IMR-90 (cell line): Measurements from ENCODE around the gene RNF166. TPM values are rescaled to one million over a fixed set of nuclear protein-coding genes. Genes with fewer than 3 reads are reported as not detected.
A peak's percentile ranks its signal among the peaks of the same experiment; 100 is the strongest.

Source experiments
- ATAC-seq: fragments of 200-7000 bp; cut with Tn5 transposase; 2 replicates; pipeline ENCODE4 v1.9.1; 2020; ENCODE audit warnings: low read depth, mild to moderate bottlenecking, moderate library complexity
- BruUV-seq: library from RNA; stranded (reverse); fragments of 400-500 nt; replicated peaks from 2 replicates; lab custom pipeline; 2021; lab: Mats Ljungman, UMichigan
- CTCF ChIA-PET: fragments of 300-600 bp; formaldehyde crosslinking; extraction: SDS; loops from one replicate; lab custom pipeline; 2021; ENCODE audit warnings: antibody characterized with exemption; lab: Yijun Ruan, JAX
- POLR2A ChIA-PET: fragments of 300-600 bp; sonication (Branson Sonifier 250); formaldehyde crosslinking; loops from one replicate; lab custom pipeline; 2022; ENCODE audit warnings: antibody characterized with exemption; ENCODE audit not compliant: unreplicated experiment; lab: Charles Lee
- DNase-seq: peaks from one replicate; pipeline ENCODE4 v3.0.0; 2013
- H2AFZ ChIP-seq: replicated peaks from 2 replicates; pipeline ENCODE3; 2013; ENCODE audit warnings: low read length, mild to moderate bottlenecking; ENCODE audit not compliant: poor library complexity
- H2AK5ac ChIP-seq: 2 replicates; pipeline ENCODE4 v1.6.1; 2013; ENCODE audit warnings: low read depth, low read length, inconsistent platforms
- H2AK9ac ChIP-seq: replicated peaks from 2 replicates; pipeline ENCODE3; 2013; ENCODE audit warnings: mild to moderate bottlenecking, low read depth, low read length, moderate library complexity; ENCODE audit not compliant: poor library complexity
- H2BK120ac ChIP-seq: 2 replicates; pipeline ENCODE4 v1.6.1; 2013; ENCODE audit warnings: low read depth, low read length, inconsistent platforms
- H2BK15ac ChIP-seq: 3 replicates; pipeline ENCODE4 v1.6.1; 2013; ENCODE audit warnings: low read depth, low read length, inconsistent platforms
- H2BK20ac ChIP-seq: 2 replicates; pipeline ENCODE4 v1.6.1; 2013; ENCODE audit warnings: low read depth, mild to moderate bottlenecking, inconsistent platforms, low read length, moderate library complexity
- H2BK5ac ChIP-seq: 2 replicates; pipeline ENCODE4 v1.6.1; 2013; ENCODE audit warnings: mild to moderate bottlenecking, low read depth, low read length, inconsistent platforms; ENCODE audit not compliant: poor library complexity, severe bottlenecking
- H3K14ac ChIP-seq: replicated peaks from 2 replicates; pipeline ENCODE4 v1.6.1; 2013; ENCODE audit warnings: low read depth, low read length, inconsistent platforms
- H3K18ac ChIP-seq: 2 replicates; pipeline ENCODE4 v1.6.1; 2013; ENCODE audit warnings: low read depth, low read length, control low read depth
- H3K23ac ChIP-seq: 2 replicates; pipeline ENCODE4 v1.6.1; 2013; ENCODE audit warnings: low read depth, low read length, inconsistent platforms
- H3K27ac ChIP-seq: 2 replicates; pipeline ENCODE4 v1.5.1; 2013; ENCODE audit warnings: mild to moderate bottlenecking, control low read depth, low read length; ENCODE audit not compliant: insufficient read depth
- H3K27me3 ChIP-seq: 2 replicates; pipeline ENCODE4 v1.6.1; 2013; ENCODE audit warnings: low read length; ENCODE audit not compliant: control insufficient read depth, insufficient read depth
- H3K36me3 ChIP-seq: 2 replicates; pipeline ENCODE4 v1.6.1; 2013; ENCODE audit warnings: low read length, mixed read lengths; ENCODE audit not compliant: control insufficient read depth, insufficient read depth
- H3K4ac ChIP-seq: 2 replicates; pipeline ENCODE4 v1.6.1; 2013; ENCODE audit warnings: low read depth, low read length, inconsistent platforms
- H3K4me1 ChIP-seq: 2 replicates; pipeline ENCODE4 v1.6.1; 2013; ENCODE audit warnings: low read length, mixed read lengths; ENCODE audit not compliant: control insufficient read depth, insufficient read depth
- H3K4me2 ChIP-seq: 2 replicates; pipeline ENCODE4 v1.6.1; 2013; ENCODE audit warnings: low read depth, mild to moderate bottlenecking, control low read depth, low read length, moderate library complexity
- H3K4me3 ChIP-seq: 2 replicates; pipeline ENCODE4 v1.5.1; 2013; ENCODE audit warnings: low read depth, mild to moderate bottlenecking, control low read depth, low read length, moderate library complexity; ENCODE audit not compliant: insufficient read depth
- H3K56ac ChIP-seq: 2 replicates; pipeline ENCODE4 v1.6.1; 2013; ENCODE audit warnings: low read length, inconsistent platforms; ENCODE audit not compliant: insufficient read depth; ENCODE audit errors: extremely low read depth
- H3K79me1 ChIP-seq, 2 experiments: 2 replicates each; pipeline ENCODE4 v1.6.1; 2013; ENCODE audit warnings: low read length in 2 of 2, inconsistent platforms in 1 of 2, low read depth in 1 of 2
- H3K9ac ChIP-seq: 2 replicates; pipeline ENCODE4 v1.6.1; 2013; ENCODE audit warnings: low read depth, low read length, control low read depth
- H3K9me1 ChIP-seq: 2 replicates; pipeline ENCODE4 v1.6.1; 2013; ENCODE audit warnings: low read length, inconsistent platforms; ENCODE audit not compliant: insufficient read depth
- H3K9me3 ChIP-seq: 2 replicates; pipeline ENCODE4 v1.6.1; 2013; ENCODE audit warnings: low read length; ENCODE audit not compliant: control insufficient read depth, insufficient read depth
- H4K20me1 ChIP-seq: 2 replicates; pipeline ENCODE4 v1.6.1; 2013; ENCODE audit warnings: low read length, inconsistent platforms; ENCODE audit not compliant: insufficient read depth
- H4K5ac ChIP-seq: 2 replicates; pipeline ENCODE4 v1.6.1; 2013; ENCODE audit warnings: mild to moderate bottlenecking, low read depth, low read length, control low read depth
- H4K8ac ChIP-seq, 2 experiments: 2 replicates each; pipeline ENCODE4 v1.6.1; 2013; ENCODE audit warnings: low read depth in 2 of 2, low read length in 2 of 2, control low read depth in 1 of 2, inconsistent platforms in 1 of 2
- H4K91ac ChIP-seq: 2 replicates; pipeline ENCODE4 v1.6.1; 2013; ENCODE audit warnings: low read depth, low read length, inconsistent platforms; ENCODE audit not compliant: insufficient read depth
- CHD1 ChIP-seq: IDR thresholded peaks from 2 replicates; pipeline ENCODE4 v1.6.1; 2012; ENCODE audit warnings: low read depth, low read length, improper control_type of control experiment
- FOS ChIP-seq: fragments of 150-350 bp; IDR thresholded peaks from 2 replicates; pipeline ENCODE4 v1.6.1; 2016; ENCODE audit warnings: low read depth, low read length
- MAFK ChIP-seq: IDR thresholded peaks from 2 replicates; pipeline ENCODE4 v1.6.1; 2012; ENCODE audit warnings: low read depth, low read length, improper control_type of control experiment
- MXI1 ChIP-seq: IDR thresholded peaks from 2 replicates; pipeline ENCODE4 v1.6.1; 2012; ENCODE audit warnings: low read depth, mild to moderate bottlenecking, low read length, moderate library complexity, borderline replicate concordance
- RAD21 ChIP-seq: IDR thresholded peaks from 2 replicates; pipeline ENCODE4 v1.6.1; 2012; ENCODE audit warnings: low read length, improper control_type of control experiment
- RCOR1 ChIP-seq: IDR thresholded peaks from 2 replicates; pipeline ENCODE4 v1.6.1; 2012; ENCODE audit warnings: mild to moderate bottlenecking, low read length, improper control_type of control experiment; ENCODE audit not compliant: insufficient replicate concordance
- RFX5 ChIP-seq: IDR thresholded peaks from 2 replicates; pipeline ENCODE4 v1.8.0; 2012; ENCODE audit warnings: low read depth, mild to moderate bottlenecking, low read length, moderate library complexity
- SMC3 ChIP-seq: fragments of 150-350 bp; IDR thresholded peaks from 2 replicates; pipeline ENCODE4 v1.6.1; 2016; ENCODE audit warnings: low read depth, mild to moderate bottlenecking, antibody characterized with exemption, low read length, moderate library complexity
- whole genome bisulfite sequencing, 2 experiments: methylation state at CpG; one replicate each; pipeline versions ENCODE4 v1.1.5 to v1.1.7; 2013; ENCODE audit warnings: missing lambda C conversion rate in 2 of 2; ENCODE audit not compliant: insufficient read length in 1 of 2; ENCODE audit errors: extremely low coverage in 2 of 2; 5-methylcytosine and 5-hydroxymethylcytosine counted together
- dilution Hi-C: fragments of 300-500 bp; cut with HindIII; formaldehyde crosslinking; loops from one replicate; pipeline ENCODE4 v1.14.3; 2018; ENCODE audit warnings: low sequenced_read_pairs; ENCODE audit not compliant: unreplicated experiment
- in situ Hi-C: fragments of 300-500 bp; cut with MboI; formaldehyde crosslinking; loops from 3 replicates; pipeline ENCODE4 v1.14.3; 2019; ENCODE audit warnings: low sequenced_read_pairs, inconsistent platforms, mixed read lengths
- intact Hi-C: fragments of 100-400 bp; cut with micrococcal nuclease; formaldehyde crosslinking; loops from 2 replicates; pipeline ENCODE4 v1.10.0; 2022
- polyA plus RNA-seq, 3 experiments: library from polyadenylated mRNA; depleted of rRNA; stranded (reverse); fragments of >200 nt; gene quantifications; 2 replicates each; pipeline ENCODE4 v1.2.3, GENCODE V29; 2012; ENCODE audit warnings: low replicate concordance in 1 of 3
- total RNA-seq: library from RNA; depleted of rRNA; stranded (reverse); fragments of >200 nt; gene quantifications from 2 replicates; pipeline ENCODE4 v1.2.3, GENCODE V29; 2012
- TF ChIP-seq, protein P1 (sequence below): fragments of 150-350 bp; IDR thresholded peaks from 2 replicates; pipeline ENCODE4 v1.6.1; 2016; ENCODE audit warnings: low read depth, mild to moderate bottlenecking, low read length, moderate library complexity, borderline replicate concordance

The RNF166 gene
- total and polyA plus RNA-seq, 2 of the 4 experiments (the other 2 are of a cell fraction) = 8.1 to 17.4 TPM

DNA sequence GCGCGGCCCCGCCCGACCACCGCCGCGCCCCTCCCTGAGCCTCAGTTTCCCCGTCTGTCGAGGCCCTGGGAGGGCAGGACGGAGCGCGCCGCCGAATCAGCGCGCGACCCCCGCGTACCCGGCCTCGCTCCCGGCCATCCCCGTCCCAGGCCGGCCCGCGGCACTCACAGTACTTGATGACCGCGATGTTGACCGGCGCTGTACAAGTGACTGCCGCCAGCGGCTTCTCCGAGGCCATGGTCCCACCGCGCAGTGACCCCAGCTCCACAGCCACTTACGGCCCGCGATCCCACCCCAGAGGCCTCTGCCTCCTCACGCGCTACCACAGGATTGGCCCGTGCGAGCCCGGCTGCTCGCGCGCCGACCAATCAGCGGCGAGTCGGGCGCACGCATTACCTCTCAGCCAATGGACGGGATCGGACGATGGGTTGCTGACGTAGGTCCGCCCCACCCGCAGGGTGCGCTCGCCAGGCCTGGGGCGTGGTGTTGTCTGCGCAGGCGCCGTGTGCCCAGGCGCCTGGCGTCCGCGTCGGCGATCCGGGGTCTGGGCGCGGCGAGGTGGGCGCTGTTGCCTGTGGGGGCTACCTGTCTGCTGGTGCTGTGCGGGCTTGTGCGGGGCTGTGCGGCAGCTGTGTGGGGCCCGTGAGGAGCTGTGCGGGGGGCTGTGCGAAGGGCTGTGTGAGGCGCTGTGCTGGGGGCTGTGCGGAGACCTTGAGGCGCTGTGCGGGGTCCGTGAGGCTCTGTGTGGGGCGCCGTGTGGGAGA lies 43.2 kb downstream of the RNF166 start, which contains the start of gene MVD (continued):
- TF ChIP-seq, protein P1, sequence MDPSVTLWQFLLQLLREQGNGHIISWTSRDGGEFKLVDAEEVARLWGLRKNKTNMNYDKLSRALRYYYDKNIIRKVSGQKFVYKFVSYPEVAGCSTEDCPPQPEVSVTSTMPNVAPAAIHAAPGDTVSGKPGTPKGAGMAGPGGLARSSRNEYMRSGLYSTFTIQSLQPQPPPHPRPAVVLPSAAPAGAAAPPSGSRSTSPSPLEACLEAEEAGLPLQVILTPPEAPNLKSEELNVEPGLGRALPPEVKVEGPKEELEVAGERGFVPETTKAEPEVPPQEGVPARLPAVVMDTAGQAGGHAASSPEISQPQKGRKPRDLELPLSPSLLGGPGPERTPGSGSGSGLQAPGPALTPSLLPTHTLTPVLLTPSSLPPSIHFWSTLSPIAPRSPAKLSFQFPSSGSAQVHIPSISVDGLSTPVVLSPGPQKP = no peak

DNA sequence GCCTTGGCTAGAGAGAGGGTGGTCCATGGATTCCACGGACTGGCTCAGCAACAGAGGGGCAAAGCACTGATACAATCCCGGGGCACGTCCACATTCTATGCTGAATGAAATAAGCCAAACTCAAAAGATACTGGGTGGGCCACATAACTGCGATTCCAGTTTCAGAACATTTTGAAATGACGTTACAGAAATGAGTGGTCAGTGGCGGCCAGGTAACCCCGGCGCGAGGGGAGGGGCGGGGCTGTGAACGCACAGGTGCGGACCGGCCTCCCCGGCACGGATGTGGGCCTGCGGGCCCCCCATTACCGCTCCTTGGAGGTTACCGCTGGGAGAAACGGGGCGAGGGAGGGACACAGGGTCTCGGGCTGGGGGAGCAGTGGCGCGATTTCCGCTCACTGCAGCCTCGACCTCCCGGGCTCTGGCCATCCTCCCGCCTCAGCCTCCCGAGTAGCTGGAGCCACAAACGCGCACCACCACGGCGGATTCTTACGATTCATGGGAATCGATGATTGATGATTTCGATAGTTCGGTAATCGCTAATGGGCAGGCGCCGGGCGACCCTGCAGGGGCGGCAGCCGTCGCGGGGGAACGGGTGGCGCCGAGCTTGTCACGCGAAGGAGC lies 43.9 kb downstream of the RNF166 start:
- dilution Hi-C loops = no loop called here
- WGBS, 2 experiments = 2% methylated on average over 29 of the region's 49 CpGs; no CpG with 5 or more reads in 1 of the 2 experiments
- H4K20me1 ChIP-seq = 0 out of 2 replicates have a peak, but pooled peaks cover 5% of the 10 kb centered on the region
- TF ChIP-seq MXI1 (no peak), RFX5 (no peak), SMC3 (no peak), RCOR1 (no peak), CHD1 (no peak), RAD21 (no peak), MAFK (no peak), FOS (no peak)
- TF ChIP-seq, protein P1 = no peak

More for the DNA sequence above, 43.9 kb downstream of the RNF166 start:
- Histone ChIP-seq H2BK120ac (no peak overlapping the region), H3K4me3 (peak overlapping the region; percentile 80), H2AK9ac (peak overlapping the region; percentile 95), H3K36me3 (no peaks in the 10 kb centered on the region; the same call in 1 of the 2 replicates), H2BK15ac (no peak overlapping the region), H3K4me1 (no peaks in the 10 kb centered on the region), H3K27ac (no peak overlapping the region; the same call in 1 of the 2 replicates), H4K91ac (no peak overlapping the region), H3K27me3 (no peaks in the 10 kb centered on the region), H3K9me1 (no peaks in the 10 kb centered on the region), H3K4ac (peak overlapping the region; percentile 54; the same call in 1 of the 2 replicates), H3K23ac (peak overlapping the region; percentile 54; the same call in 1 of the 2 replicates), H3K56ac (no peak overlapping the region), H2BK5ac (peak overlapping the region; percentile 55), H2AK5ac (peak overlapping the region; percentile 57; the same call in 1 of the 2 replicates), H3K18ac (no peak overlapping the region), H3K4me2 (peak overlapping the region; percentile 88), H3K79me1 (peaks cover 16 to 41% of the 10 kb centered on the region in 2 experiments), H4K8ac (peak overlapping the region in 1 of 2 experiments; percentile 67; a peak in 1 of 4 replicates), H3K9me3 (no peaks in the 10 kb centered on the region), H3K14ac (peak overlapping the region; percentile 69), H3K9ac (peak overlapping the region; percentile 63), H2AFZ (peak overlapping the region; percentile 99), H2BK20ac (no peak overlapping the region), H4K5ac (no peak overlapping the region)
- BruUV-seq = TSS peak; percentile 75
- ChIA-PET POLR2A (no interaction called here), CTCF (interaction anchor here (1.4 kb wide), 1 partner anchor 10 kb away, joined by 4 read pairs; no protein-coding TSS in a partner anchor)
- ATAC-seq (no peak), DNase-seq (no peak)
- in situ Hi-C loops (no loop called here), intact Hi-C loops (no loop called here)
